ENCODE data around the gene ST3GAL4.

Gene ST3GAL4

DNA sequence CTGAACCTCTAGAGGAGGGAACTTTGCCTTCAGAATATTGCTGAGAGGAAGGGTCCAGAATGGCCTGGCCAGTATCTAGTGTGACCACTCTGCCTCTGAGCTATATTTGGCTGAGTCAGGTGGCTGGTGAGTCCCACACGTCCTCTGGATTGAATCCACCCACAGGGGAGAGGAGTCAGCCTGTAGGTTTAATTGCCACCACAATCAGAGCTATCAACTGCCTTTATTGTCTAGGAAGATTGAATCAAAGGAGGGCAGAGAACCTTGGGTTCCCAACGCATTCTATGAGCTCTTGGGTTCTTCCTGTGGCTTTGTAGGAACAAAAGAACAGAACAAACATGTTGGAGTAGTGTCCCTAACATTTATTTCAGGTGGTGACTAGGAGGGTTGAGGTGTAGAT, 67.7 kb downstream of the ST3GAL4 start:
- no peak for DNase-seq (ENCODE audit: low read depth)
- H3K4me3 ChIP-seq (replicated peaks; ENCODE audit: low read depth, low read length), result no peak overlapping the region
- TF ChIP-seq, protein P1, sequence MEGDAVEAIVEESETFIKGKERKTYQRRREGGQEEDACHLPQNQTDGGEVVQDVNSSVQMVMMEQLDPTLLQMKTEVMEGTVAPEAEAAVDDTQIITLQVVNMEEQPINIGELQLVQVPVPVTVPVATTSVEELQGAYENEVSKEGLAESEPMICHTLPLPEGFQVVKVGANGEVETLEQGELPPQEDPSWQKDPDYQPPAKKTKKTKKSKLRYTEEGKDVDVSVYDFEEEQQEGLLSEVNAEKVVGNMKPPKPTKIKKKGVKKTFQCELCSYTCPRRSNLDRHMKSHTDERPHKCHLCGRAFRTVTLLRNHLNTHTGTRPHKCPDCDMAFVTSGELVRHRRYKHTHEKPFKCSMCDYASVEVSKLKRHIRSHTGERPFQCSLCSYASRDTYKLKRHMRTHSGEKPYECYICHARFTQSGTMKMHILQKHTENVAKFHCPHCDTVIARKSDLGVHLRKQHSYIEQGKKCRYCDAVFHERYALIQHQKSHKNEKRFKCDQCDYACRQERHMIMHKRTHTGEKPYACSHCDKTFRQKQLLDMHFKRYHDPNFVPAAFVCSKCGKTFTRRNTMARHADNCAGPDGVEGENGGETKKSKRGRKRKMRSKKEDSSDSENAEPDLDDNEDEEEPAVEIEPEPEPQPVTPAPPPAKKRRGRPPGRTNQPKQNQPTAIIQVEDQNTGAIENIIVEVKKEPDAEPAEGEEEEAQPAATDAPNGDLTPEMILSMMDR (IDR thresholded peaks at IDR 0.05; ENCODE audit: low read length, missing control alignments), result no peak

DNA sequence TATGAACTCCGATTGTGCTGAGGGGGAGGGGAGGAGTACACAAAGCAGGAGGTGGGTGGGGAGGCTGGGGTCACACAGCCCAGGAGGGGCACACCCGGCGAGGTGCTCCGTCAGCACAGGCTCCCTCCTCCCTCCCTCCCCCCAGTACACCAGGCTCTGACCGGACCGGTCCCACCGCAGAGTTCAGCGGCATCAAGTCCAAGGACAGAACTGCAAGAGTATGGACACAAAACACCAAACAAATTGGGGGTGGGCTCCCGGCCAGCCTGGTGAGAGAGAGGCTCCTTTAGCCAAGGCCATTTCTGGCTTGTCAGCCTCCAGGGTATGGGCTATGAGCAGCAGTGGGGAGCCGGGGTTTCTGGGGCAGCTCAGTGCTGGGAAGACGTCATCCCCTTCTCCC, 68.3 kb downstream of the ST3GAL4 start:
- DNase-seq (ENCODE audit: low read depth), result no peak
- TF ChIP-seq, protein P1 (IDR thresholded peaks at IDR 0.05; ENCODE audit: low read length, missing control alignments), result no peak
- no peak overlapping the region for H3K4me3 ChIP-seq (replicated peaks; ENCODE audit: low read depth, low read length)

DNA sequence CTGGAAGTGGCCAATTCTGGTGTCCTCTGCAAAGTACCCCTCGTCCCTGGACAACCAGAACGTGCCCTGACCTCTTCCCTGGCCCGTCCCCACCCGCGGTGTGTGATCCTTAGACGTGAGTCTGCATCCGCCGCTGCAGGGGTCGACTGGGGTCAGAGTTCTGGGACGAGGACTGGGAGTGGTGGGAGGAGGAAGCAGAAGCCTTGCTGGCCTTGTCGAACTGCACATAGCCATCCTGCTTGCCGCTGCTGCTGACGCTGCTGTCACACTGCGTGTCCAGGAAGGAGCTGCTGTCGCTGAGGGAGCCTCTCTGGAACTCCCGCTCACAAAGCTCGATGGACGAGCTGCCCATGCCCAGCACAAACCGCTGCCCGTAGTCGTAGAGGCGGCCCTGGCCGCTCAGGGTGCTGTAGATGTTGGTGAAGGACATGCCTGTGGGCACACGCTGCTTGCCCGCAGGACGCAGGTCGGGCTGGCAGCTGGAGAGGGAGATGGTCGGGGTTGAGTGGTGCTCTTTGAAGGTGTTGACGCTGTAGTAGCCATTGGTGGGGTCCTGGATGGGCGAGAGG, 69.1 kb downstream of the ST3GAL4 start:
- no peak for DNase-seq (ENCODE audit: low read depth)
- TF ChIP-seq, protein P1 (IDR thresholded peaks at IDR 0.05; ENCODE audit: low read length, missing control alignments), result no peak
- no peak overlapping the region for H3K4me3 ChIP-seq (replicated peaks; ENCODE audit: low read depth, low read length)

DNA sequence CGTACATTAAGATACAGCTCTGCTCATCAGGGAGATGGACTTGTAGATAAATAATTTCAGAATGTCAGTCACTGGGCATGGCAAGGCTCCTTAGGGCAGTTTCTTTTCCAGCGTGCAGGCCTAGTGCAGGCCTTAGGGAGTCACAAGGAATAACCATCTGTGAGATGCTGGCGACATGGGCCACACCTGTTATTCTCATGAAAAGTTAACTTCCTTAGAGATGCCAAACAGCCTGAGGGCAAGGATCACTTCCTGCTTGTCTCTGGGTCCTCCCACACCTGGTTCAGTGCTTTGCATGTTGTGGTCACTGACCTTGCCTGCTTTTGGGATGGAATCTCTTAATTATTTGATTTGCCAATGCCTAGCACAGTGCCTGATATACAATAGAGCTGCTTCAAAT, 70.6 kb downstream of the ST3GAL4 start:
- H3K4me3 ChIP-seq (replicated peaks; ENCODE audit: low read depth, low read length), result no peak overlapping the region
- TF ChIP-seq, protein P1 (IDR thresholded peaks at IDR 0.05; ENCODE audit: low read length, missing control alignments), result no peak
- no peak for DNase-seq (ENCODE audit: low read depth)

DNA sequence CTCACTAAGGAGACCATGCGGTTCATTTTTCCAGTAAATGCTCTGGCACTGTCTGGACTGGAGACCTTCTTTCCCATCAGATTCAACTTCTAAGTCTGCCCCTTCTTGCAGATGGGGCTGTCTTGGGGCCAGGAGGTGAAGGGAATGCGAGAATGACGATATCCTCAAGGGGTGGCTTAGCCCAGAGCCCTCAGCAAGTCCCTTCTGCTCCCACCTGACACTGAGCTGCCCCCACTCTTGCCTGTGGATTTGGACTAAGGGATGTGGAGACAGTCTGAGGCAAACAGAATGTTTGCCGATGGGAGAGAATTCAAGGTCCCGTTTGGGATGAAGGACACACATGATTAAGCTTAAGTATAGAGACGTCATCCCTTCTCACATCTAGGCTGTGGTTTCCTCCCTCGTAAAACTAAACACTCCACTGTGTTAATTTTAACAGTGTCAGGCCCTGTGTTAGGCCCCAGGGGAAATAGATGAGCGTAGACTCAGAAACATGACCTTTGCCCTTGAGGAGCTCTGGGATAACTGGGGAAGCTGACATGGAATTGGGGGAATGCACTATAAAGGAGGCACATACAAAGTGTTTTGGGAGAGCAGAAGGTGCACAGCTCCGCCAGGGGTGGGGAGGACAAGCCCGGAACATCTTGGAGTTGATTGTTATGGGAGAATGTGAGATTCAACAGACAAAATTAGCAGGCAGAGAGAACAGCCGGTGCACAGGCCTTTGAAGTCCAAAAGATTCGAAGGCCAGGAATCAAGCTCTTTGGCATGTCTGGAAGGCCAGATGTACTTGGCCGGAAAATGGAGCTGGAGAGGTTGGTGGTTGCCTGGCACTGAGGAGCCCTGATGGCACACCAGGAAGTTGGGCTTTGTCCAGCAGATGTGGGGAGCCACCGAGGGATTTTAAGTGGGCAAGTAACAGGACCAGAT, 71.6 kb downstream of the ST3GAL4 start:
- DNase-seq (ENCODE audit: low read depth), result no peak
- TF ChIP-seq, protein P1 (IDR thresholded peaks at IDR 0.05; ENCODE audit: low read length, missing control alignments), result no peak
- no peak overlapping the region for H3K4me3 ChIP-seq (replicated peaks; ENCODE audit: low read depth, low read length)

DNA sequence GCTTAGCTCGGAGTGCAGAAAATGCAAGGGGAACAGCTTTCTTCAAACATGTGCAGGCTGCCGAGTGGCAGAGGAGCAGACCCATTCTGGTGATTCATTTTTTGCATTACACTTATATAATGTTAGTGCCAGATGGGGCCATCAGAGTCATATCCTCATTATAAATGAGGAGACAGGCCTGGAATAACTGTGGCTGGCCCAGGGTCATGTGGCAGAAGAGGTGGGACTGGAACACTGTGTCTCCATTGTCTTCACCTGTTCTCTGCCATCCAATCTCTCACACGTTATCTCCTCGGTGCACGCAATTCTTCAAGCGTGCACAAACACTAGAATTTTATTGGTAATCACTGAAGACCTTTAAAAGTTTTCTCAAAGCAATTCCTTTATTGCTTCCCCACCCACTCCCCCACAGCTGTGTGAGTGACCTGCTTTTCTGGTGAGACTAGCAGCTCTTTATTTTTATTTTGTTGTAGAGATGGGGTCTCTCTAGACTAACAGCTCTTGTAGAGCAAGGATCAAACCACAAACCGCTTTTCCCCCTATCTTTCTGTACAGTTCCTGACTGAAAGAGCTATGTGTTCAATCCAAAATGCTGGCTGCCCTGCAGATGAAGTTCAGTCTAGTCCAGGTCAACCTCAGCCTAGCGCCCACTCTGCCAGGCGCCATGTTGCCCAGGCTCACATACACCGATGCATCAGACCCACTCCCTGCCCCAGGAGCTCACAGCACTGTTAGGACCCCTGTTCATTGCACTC, 75.3 kb downstream of the ST3GAL4 start:
- DNase-seq (ENCODE audit: low read depth), result no peak
- TF ChIP-seq, protein P1 (IDR thresholded peaks at IDR 0.05; ENCODE audit: low read length, missing control alignments), result no peak
- H3K4me3 ChIP-seq (replicated peaks; ENCODE audit: low read depth, low read length), result no peak overlapping the region
